ENCODE measurements around the gene NEU3.

The NEU3 gene

DNA sequence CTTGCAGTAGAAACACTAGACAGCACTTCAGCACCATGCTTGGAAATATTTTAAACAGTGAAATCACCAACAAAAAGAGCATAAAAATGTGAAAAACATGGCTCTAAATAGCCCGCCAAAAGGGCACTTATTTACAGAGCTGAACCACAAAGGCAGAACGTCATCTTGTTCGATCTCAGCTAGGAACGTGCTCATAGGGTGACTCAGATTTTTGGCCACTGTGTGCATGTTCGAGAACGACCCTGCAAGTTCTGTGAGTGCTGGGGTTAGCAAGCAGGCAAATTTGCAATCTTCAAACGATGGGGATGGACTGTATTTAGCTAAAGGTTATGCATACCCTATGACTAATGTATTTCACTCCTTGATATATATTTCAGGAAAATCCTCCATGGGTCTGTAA lies 77.3 kb downstream of the NEU3 start:
- no peak for DNase-seq

Measured in fibroblast of skin of scalp (primary cell).